Stimulated activated naive CD8-positive, alpha-beta T cell treated with anti-CD3 and anti-CD28 coated beads, Interleukin-15, amount 100 ng/mL, for 72 hours (primary cell): Measurements from ENCODE around the gene PTMS.

Experiments
- ATAC-seq: fragments of 150-1000 bp; cut with Tn5 transposase; 2 replicates; pipeline ENCODE4 v1.10.0; 2021; ENCODE audit warnings: mild to moderate bottlenecking, moderate library complexity
- DNase-seq, 2 donors: peaks; one replicate each; pipeline ENCODE4 v3.0.0; 2021 to 2022
- H3K27ac Mint-ChIP-seq, 2 donors: one replicate each; pipeline ENCODE4 v1.8.0; 2022; ENCODE audit warnings: mild to moderate bottlenecking in 2 of 2, mixed read lengths in 2 of 2, moderate library complexity in 2 of 2
- H3K27me3 Mint-ChIP-seq: one replicate; pipeline ENCODE4 v1.8.0; 2022; ENCODE audit warnings: mixed read lengths
- H3K4me1 Mint-ChIP-seq: one replicate; pipeline ENCODE4 v1.8.0; 2022; ENCODE audit warnings: mild to moderate bottlenecking, mixed read lengths
- H3K4me3 Mint-ChIP-seq, 2 donors: one replicate each; pipeline ENCODE4 v1.8.0; 2022; ENCODE audit warnings: mild to moderate bottlenecking in 2 of 2, mixed read lengths in 2 of 2, moderate library complexity in 1 of 2
- H3K9me3 Mint-ChIP-seq, 2 donors: one replicate each; pipeline ENCODE4 v1.8.0; 2022; ENCODE audit warnings: mixed read lengths in 2 of 2

The PTMS gene

GRCh38 chr12:6788972-6789924 lies 23.1 kb downstream of the PTMS start, which contains the start of gene CD4:
CD4 (plus strand) TSS chr12:6789528; CDS start chr12:6800139, 10,611 bp downstream.
- Mint-ChIP-seq H3K27me3 (peaks cover 16% of the 10 kb centered on the region), H3K4me3 (peak within 1 kb of the TSS; percentile 20 to 47), H3K27ac (no peak within 1 kb of the TSS), H3K4me1 (peaks cover 64% of the 10 kb centered on the region), H3K9me3 (no peaks in the 10 kb centered on the region)
- DNase-seq (no peak), ATAC-seq (peak; percentile 54)

GRCh38 chr12:6790496-6791150 lies 24.5 kb downstream of the PTMS start:
- H3K27me3 Mint-ChIP-seq = peaks cover 16% of the 10 kb centered on the region
- DNase-seq = no peak

GRCh38 chr12:6791931-6792520 lies 25.9 kb downstream of the PTMS start:
- H3K27ac Mint-ChIP-seq = peak overlapping the region; percentile 60 to 92
- peaks cover 49% of the 10 kb centered on the region for H3K4me1 Mint-ChIP-seq
- DNase-seq (no peak), ATAC-seq (peak; percentile 54)
- H3K27me3 Mint-ChIP-seq = peaks cover 27% of the 10 kb centered on the region
- H3K9me3 Mint-ChIP-seq = no peaks in the 10 kb centered on the region
- peak overlapping the region; percentile 75 to 76 for H3K4me3 Mint-ChIP-seq

More at GRCh38 chr12:6790496-6791150, 24.5 kb downstream of the PTMS start:
- Mint-ChIP-seq H3K9me3 (no peaks in the 10 kb centered on the region), H3K27ac (no peak overlapping the region), H3K4me1 (peaks cover 59% of the 10 kb centered on the region), H3K4me3 (no peak overlapping the region)
- ATAC-seq = no peak

- Mint-ChIP-seq H3K4me1 (peaks cover 48% of the 10 kb centered on the region), H3K27ac (peak overlapping the region; percentile 60 to 92), H3K4me3 (peak overlapping the region; percentile 75 to 76), H3K9me3 (no peaks in the 10 kb centered on the region), H3K27me3 (peaks cover 29% of the 10 kb centered on the region)
- DNase-seq = no peak
- ATAC-seq = peak; percentile 82
Observed at GRCh38 chr12:6792522-6793201, 26.5 kb downstream of the PTMS start.

GRCh38 chr12:6795088-6795487 lies 28.9 kb downstream of the PTMS start:
- no peak for DNase-seq
- H3K27ac Mint-ChIP-seq = no peak overlapping the region
- peaks cover 29% of the 10 kb centered on the region for H3K4me1 Mint-ChIP-seq
- H3K4me3 Mint-ChIP-seq = no peak overlapping the region
- peaks cover 27% of the 10 kb centered on the region for H3K27me3 Mint-ChIP-seq
- ATAC-seq = no peak
- H3K9me3 Mint-ChIP-seq = no peaks in the 10 kb centered on the region

- Mint-ChIP-seq H3K9me3 (no peaks in the 10 kb centered on the region), H3K4me1 (peaks cover 22% of the 10 kb centered on the region), H3K4me3 (no peak overlapping the region), H3K27me3 (peaks cover 27% of the 10 kb centered on the region), H3K27ac (no peak overlapping the region)
- ATAC-seq (no peak), DNase-seq (no peak)
Observed at GRCh38 chr12:6796576-6796975, 30.4 kb downstream of the PTMS start.

- H3K9me3 Mint-ChIP-seq = no peaks in the 10 kb centered on the region
- H3K4me1 Mint-ChIP-seq = no peaks in the 10 kb centered on the region
Observed at GRCh38 chr12:6799147-6799546, 33.0 kb downstream of the PTMS start.

GRCh38 chr12:6807170-6807569 lies 41.0 kb downstream of the PTMS start:
- no peak for ATAC-seq
- H3K9me3 Mint-ChIP-seq = no peaks in the 10 kb centered on the region
- H3K4me3 Mint-ChIP-seq = no peak overlapping the region
- H3K4me1 Mint-ChIP-seq = peaks cover 9% of the 10 kb centered on the region
- H3K27ac Mint-ChIP-seq = no peak overlapping the region
- DNase-seq = no peak
- no peaks in the 10 kb centered on the region for H3K27me3 Mint-ChIP-seq

More at GRCh38 chr12:6799147-6799546, 33.0 kb downstream of the PTMS start:
- Mint-ChIP-seq H3K4me3 (no peak overlapping the region), H3K27ac (no peak overlapping the region), H3K27me3 (peaks cover 19% of the 10 kb centered on the region)
- ATAC-seq (no peak), DNase-seq (no peak)

GRCh38 chr12:6809056-6809455 lies 42.9 kb downstream of the PTMS start:
- no peaks in the 10 kb centered on the region for H3K9me3 Mint-ChIP-seq
- H3K27ac Mint-ChIP-seq = no peak overlapping the region
- no peak overlapping the region for H3K4me3 Mint-ChIP-seq
- no peak for ATAC-seq
- DNase-seq = no peak
- peaks cover 4% of the 10 kb centered on the region for H3K27me3 Mint-ChIP-seq
- peaks cover 9% of the 10 kb centered on the region for H3K4me1 Mint-ChIP-seq

GRCh38 chr12:6810758-6811157 lies 44.6 kb downstream of the PTMS start:
- H3K4me1 Mint-ChIP-seq = peaks cover 9% of the 10 kb centered on the region
- peaks cover 13% of the 10 kb centered on the region for H3K27me3 Mint-ChIP-seq
- ATAC-seq (no peak), DNase-seq (no peak)
- H3K4me3 Mint-ChIP-seq = no peak overlapping the region
- H3K27ac Mint-ChIP-seq = no peak overlapping the region
- no peaks in the 10 kb centered on the region for H3K9me3 Mint-ChIP-seq

GRCh38 chr12:6813363-6813762 lies 47.2 kb downstream of the PTMS start:
- Mint-ChIP-seq H3K9me3 (no peaks in the 10 kb centered on the region), H3K4me1 (peaks cover 9% of the 10 kb centered on the region), H3K27me3 (peaks cover 13% of the 10 kb centered on the region), H3K27ac (no peak overlapping the region), H3K4me3 (no peak overlapping the region)
- DNase-seq = no peak
- ATAC-seq = no peak

GRCh38 chr12:6816598-6816997 lies 50.4 kb downstream of the PTMS start:
- Mint-ChIP-seq H3K9me3 (no peaks in the 10 kb centered on the region), H3K4me1 (peaks cover 9% of the 10 kb centered on the region), H3K27ac (peak overlapping the region in 1 of 2 donors; percentile 1), H3K4me3 (no peak overlapping the region), H3K27me3 (peaks cover 27% of the 10 kb centered on the region)
- ATAC-seq (no peak), DNase-seq (no peak)

GRCh38 chr12:6817098-6817497 lies 50.9 kb downstream of the PTMS start:
- ATAC-seq (no peak), DNase-seq (no peak)
- Mint-ChIP-seq H3K4me1 (peaks cover 14% of the 10 kb centered on the region), H3K27ac (no peak overlapping the region), H3K4me3 (no peak overlapping the region), H3K27me3 (peaks cover 32% of the 10 kb centered on the region), H3K9me3 (no peaks in the 10 kb centered on the region)

GRCh38 chr12:6817662-6818157 lies 51.5 kb downstream of the PTMS start:
- H3K4me1 Mint-ChIP-seq = peaks cover 16% of the 10 kb centered on the region
- H3K27me3 Mint-ChIP-seq = peaks cover 39% of the 10 kb centered on the region
- no peaks in the 10 kb centered on the region for H3K9me3 Mint-ChIP-seq
- H3K4me3 Mint-ChIP-seq = no peak overlapping the region
- DNase-seq (no peak), ATAC-seq (no peak)
- H3K27ac Mint-ChIP-seq = no peak overlapping the region

GRCh38 chr12:6818222-6818621 lies 52.1 kb downstream of the PTMS start:
- Mint-ChIP-seq H3K27ac (no peak overlapping the region), H3K4me1 (peaks cover 16% of the 10 kb centered on the region), H3K27me3 (peaks cover 44% of the 10 kb centered on the region), H3K9me3 (no peaks in the 10 kb centered on the region), H3K4me3 (no peak overlapping the region)
- DNase-seq (no peak), ATAC-seq (no peak)
